ENCODE data around the gene TSPAN5.

The TSPAN5 gene

DNA sequence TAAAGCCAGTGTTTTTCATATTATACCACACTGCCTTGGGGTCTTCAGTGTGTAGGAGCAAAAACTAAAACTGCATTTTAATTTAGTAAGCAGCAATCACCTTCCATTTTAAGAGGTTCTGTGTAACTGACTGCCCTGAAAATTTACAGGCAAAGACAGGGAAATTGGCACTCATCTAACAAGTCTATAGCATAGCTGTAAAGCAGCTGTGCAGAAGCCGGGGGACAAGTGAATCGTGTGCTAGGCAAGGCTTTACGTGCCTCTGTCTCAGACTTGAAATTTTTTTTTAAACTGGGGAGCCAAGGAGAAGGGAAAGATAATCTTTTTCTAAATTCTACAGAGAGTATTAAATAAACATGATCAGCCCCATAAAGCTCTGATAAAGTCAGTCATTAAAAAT lies 39.7 kb downstream of the TSPAN5 start:
- no peak for DNase-seq (ENCODE audit: low read depth in 2 of 2)

- no peak for DNase-seq (ENCODE audit: low read depth in 2 of 2)
Measured at GRCh38 chr4:98617358-98618047, 40.9 kb downstream of the TSPAN5 start.

DNA sequence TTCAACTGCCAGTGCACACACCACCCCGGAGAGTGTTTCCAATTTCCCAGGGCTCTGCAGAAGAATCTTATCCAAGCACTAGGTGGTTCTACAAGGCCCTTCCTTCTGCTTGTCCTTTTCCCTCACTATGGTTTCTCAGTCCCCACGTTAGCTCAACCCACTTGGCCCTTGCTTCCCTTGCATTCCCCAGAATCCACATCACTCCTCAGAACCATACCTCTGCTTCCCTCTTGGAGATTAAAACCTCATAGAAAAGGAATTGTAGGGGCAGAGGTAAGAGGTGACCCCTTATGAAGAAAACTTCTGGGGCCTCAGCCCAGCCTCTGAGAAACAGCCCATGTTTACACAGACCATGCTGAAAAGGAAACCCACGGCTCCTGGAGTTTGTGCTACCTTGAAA lies 42.4 kb downstream of the TSPAN5 start:
- no peak for DNase-seq (ENCODE audit: low read depth in 2 of 2)

- DNase-seq (ENCODE audit: low read depth in 2 of 2) = no peak
Measured at GRCh38 chr4:98614662-98615061, 43.7 kb downstream of the TSPAN5 start.

DNA sequence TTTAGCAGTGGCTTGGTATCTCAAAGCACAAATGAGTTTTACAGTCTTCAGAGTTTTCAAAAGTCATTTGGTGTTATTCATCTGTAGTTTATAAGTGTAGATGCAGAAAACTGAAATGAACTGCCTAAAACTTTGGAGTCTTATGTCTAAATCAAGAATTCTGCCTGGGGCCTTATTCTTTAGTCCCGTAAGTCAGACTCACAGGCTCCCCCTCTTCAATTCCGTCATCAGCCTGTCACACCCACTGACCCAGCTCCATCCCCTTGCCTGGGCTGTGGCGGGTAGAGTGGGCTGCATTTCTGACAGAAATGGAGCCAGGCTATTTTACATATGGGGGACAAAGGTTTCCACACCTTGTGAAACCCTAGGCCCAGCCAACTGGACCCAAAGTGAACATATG lies 44.3 kb downstream of the TSPAN5 start:
- DNase-seq (ENCODE audit: low read depth in 2 of 2) = no peak

DNA sequence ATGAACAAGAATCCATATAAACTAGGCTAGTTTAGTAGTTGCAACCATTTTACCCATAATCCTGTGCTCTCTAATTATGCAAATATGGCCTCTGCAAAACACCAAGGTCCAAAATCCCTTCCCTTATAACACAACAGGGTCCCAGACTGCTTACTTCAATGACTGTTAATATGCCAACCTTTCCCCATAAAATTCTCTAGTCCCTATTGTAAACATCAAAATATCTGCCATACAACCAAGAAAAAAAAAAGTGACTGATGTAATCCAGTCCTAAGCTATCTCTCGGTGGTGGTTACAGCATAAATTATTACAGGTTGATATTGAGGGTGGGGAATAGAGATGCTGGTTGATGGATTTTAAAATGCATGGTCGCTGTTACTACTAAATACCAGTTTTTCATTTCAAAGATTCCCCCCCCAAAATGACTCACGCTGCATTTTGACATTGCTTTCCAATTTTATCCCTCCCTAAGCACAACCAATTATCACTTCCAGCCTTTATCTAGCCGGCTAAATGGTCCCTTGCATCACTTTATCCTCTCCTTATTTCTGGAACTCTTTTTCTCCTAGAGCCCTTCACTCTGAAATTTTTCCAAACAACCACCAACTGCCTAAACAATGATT lies 44.8 kb downstream of the TSPAN5 start:
- DNase-seq (ENCODE audit: low read depth in 2 of 2) = no peak

GRCh38 chr4:98612318-98613250 lies 45.8 kb downstream of the TSPAN5 start:
- no peak for DNase-seq (ENCODE audit: low read depth in 2 of 2)

DNA sequence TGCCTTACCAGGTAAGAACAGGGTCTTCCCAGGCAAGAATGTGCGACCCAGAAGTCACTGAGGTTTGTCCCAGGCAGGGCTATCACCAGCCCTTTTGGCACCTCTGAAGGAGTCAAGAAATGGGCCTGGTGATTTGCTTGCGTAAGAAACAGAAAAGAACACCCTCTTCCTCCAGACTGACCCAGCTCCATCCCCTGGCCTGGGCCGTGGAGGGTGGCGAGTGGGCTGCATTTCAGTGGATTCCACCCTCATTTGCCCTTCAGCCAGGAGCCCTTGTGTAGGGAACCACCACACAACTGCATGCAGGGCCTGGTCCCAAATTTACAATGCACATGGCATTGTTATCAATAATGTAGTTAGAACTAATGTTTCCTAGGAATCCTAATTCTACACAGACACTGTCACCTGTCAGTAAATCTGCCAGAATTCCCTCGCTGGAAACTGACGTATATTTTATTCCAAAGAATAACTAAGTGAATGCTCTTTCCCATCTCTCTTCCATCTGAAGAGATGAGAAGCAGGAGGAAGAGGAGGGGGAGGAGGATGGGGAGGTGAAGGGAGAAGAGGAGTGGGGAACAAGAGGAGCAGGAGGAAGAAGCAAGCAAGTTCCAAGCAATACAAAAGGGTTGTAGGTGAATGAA lies 46.6 kb downstream of the TSPAN5 start:
- no peak for DNase-seq (ENCODE audit: low read depth in 2 of 2)

DNA sequence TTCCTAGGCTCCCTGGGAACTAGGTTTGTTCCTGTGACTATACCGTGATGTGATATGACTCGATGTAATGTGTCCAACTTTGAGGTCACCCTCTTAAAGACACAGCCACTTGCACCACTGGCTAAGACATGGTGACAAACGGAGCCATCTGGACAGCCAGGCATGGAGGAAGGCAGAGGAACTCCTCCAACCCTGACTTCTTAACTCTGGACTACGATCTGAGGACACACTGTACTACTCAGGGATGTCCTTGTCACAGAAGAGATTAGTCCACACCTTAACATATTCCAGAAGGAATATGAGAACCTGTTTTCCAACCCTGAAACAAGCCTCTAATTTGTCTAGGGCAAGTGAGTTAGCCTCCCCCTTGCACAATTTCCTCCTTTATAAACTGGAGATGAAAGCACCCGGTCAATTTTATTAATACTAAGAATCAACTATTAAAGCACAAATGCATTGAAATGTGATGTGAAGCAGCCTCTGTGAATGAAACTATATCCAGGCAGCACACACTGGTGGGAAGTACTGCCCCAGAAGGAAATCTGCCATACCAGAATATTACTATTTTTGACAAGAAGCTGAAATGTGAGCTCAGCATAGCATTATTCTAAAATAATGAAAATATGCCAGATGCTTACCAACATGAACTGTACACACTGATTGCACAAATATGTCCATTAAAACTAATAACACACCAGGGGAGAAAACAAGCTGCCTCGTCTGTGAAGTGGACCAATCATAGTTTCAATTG lies 47.3 kb downstream of the TSPAN5 start:
- no peak for DNase-seq (ENCODE audit: low read depth in 2 of 2)

GRCh38 chr4:98610431-98610830 lies 48.0 kb downstream of the TSPAN5 start:
- no peak for DNase-seq (ENCODE audit: low read depth in 2 of 2)

DNA sequence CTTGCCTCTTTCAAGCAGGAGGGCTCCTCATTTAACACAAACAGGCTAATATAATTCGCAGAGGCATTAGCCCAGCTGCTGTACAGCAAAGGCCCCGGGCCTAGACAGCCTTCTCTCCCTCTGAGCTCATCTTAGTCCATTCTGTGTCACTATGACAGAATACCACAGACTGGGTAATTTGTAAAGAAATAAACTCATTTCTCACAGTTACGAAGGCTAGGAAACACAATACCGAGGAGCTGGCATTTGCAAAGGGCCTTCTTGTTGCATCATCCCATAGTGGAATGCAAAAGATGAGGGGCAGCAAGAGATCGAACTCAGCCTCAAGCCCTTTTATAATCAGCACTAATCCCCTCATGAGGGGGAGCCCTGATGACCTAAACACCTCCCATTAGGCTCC lies 48.5 kb downstream of the TSPAN5 start:
- no peak for DNase-seq (ENCODE audit: low read depth in 2 of 2)

DNA sequence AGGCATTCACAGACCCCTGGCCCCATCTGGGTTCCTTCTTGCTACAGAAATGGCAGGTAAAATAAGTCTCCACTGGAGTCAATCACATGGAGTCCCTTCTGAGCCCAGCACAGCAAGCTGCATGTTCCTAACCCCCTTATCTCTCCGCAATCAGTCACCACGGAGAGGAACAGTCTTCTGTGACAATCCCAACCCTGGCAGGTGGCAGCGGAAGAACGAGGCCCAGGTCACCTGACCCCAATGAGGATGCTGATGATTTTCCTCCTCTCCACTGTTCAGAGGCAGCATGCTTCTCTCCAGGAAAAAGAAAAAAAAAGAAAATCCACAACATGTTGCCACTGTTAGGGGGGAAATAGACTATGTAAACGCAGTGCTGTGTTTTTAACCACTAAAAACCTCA lies 50.1 kb downstream of the TSPAN5 start:
- no peak for DNase-seq (ENCODE audit: low read depth in 2 of 2)

GRCh38 chr4:98606894-98607293 lies 51.5 kb downstream of the TSPAN5 start:
- DNase-seq (ENCODE audit: low read depth in 2 of 2) = no peak

GRCh38 chr4:98605216-98605615 lies 53.2 kb downstream of the TSPAN5 start:
- no peak for DNase-seq (ENCODE audit: low read depth in 2 of 2)

DNA sequence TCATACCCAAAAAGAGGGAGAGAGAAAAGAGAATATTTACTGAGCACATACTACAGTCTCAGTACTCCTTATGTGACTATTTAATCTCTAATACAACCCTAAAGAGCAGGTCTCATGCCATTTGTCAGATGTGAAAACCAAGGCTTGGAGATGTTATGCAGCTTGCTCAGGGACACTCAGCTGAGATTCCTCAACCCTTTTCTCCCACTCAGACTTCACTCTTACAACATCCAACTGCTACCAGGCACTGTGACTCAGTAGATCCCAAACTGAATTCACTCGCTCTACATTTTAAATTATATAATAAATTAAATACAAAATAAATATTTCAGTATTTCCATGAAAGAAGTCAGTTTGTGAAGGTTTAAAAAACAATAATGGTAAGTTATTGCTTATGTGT lies 53.7 kb downstream of the TSPAN5 start:
- no peak for DNase-seq (ENCODE audit: low read depth in 2 of 2)

- no peak for DNase-seq (ENCODE audit: low read depth in 2 of 2)
Measured at GRCh38 chr4:98603683-98604521, 54.5 kb downstream of the TSPAN5 start.

GRCh38 chr4:98602270-98602669 lies 56.1 kb downstream of the TSPAN5 start:
- no peak for DNase-seq (ENCODE audit: low read depth in 2 of 2)

- no peak for DNase-seq (ENCODE audit: low read depth in 2 of 2)
Measured at GRCh38 chr4:98601708-98602107, 56.7 kb downstream of the TSPAN5 start.

DNA sequence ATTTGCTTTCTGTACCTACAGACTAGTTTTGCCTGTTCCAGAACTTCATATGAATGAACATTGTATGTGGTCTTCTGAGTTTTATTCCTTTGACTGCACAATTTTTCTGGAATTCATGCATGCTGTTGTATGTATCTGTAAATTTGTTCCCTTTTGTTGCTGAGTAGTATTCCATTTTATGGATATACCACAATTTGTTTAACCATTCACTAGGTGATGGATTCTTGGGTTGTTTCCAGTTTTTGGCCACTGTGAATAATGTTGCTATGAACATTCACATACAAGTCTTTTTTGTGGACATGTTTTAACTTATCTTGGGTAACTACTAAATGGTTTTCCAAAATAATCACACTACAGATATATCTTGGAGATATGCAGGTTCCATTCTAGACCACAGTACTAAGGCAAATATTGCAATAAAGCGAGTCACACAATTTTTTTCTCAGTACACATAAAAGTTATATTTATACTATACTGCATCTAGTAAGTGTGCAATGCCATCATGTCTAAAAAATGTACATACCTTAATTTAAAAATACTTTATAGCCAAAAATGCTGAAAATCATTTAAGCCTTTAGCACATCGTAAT lies 58.7 kb downstream of the TSPAN5 start:
- DNase-seq (ENCODE audit: low read depth in 2 of 2) = no peak

GRCh38 chr4:98586962-98587354 lies 71.5 kb downstream of the TSPAN5 start:
- DNase-seq (ENCODE audit: low read depth in 2 of 2) = no peak

Measured in activated CD4-positive, alpha-beta T cell treated with anti-CD3 and anti-CD28 coated beads for 24 hours (primary cell).